GM23338 (cell line): ENCODE measurements around the gene OR51S1. TPM values are rescaled to one million over a fixed set of nuclear protein-coding genes. Genes with fewer than 3 reads are reported as not detected.

Experiments
- ATAC-seq: fragments of 200-7000 bp; cut with Tn5 transposase; 3 replicates; pipeline ENCODE4 v1.9.1; 2020
- DNase-seq: peaks from one replicate; pipeline ENCODE4 v3.0.0-alpha.2; 2015; ENCODE audit warnings: low spot score
- H2AFZ ChIP-seq: fragments of 200-600 bp; sonication (generic); 2 replicates; pipeline ENCODE4 v1.8.0; 2016; ENCODE audit warnings: antibody characterized with exemption, mild to moderate bottlenecking, moderate library complexity
- H3F3A ChIP-seq: fragments of 200-600 bp; sonication (generic); replicated peaks from 2 replicates; pipeline ENCODE4 v1.8.0; 2017; ENCODE audit warnings: antibody characterized with exemption, mixed run types, low read depth
- H3K27ac ChIP-seq: fragments of 200-600 bp; sonication (generic); 2 replicates; pipeline ENCODE4 v1.6.1; 2016; ENCODE audit warnings: low read depth
- H3K27me3 ChIP-seq: fragments of 200-600 bp; sonication (generic); 2 replicates; pipeline ENCODE4 v1.8.0; 2016; ENCODE audit warnings: mild to moderate bottlenecking, mixed run types, moderate library complexity; ENCODE audit not compliant: insufficient read depth
- H3K36me3 ChIP-seq: fragments of 200-600 bp; sonication (generic); 2 replicates; pipeline ENCODE4 v1.8.0; 2016; ENCODE audit warnings: mild to moderate bottlenecking; ENCODE audit not compliant: insufficient read depth
- H3K4me1 ChIP-seq: fragments of 200-600 bp; sonication (generic); 2 replicates; pipeline ENCODE4 v1.8.0; 2016; ENCODE audit warnings: mild to moderate bottlenecking, moderate library complexity; ENCODE audit not compliant: insufficient read depth
- H3K4me2 ChIP-seq: fragments of 200-600 bp; sonication (generic); 2 replicates; pipeline ENCODE4 v1.7.1; 2017; ENCODE audit warnings: mixed run types
- H3K4me3 ChIP-seq: fragments of 200-600 bp; sonication (generic); 2 replicates; pipeline ENCODE4 v1.6.1; 2016; ENCODE audit warnings: mixed run types
- H3K79me2 ChIP-seq: fragments of 200-600 bp; sonication (generic); replicated peaks from 2 replicates; pipeline ENCODE4 v1.8.0; 2017; ENCODE audit warnings: mild to moderate bottlenecking; ENCODE audit not compliant: insufficient read depth
- H3K9me2 ChIP-seq: fragments of 200-600 bp; sonication (generic); 2 replicates; pipeline ENCODE4 v1.8.0; 2017; ENCODE audit not compliant: insufficient read depth
- H4K20me1 ChIP-seq: fragments of 200-600 bp; sonication (generic); replicated peaks from 2 replicates; pipeline ENCODE4 v1.8.0; 2017; ENCODE audit warnings: mild to moderate bottlenecking; ENCODE audit not compliant: insufficient read depth
- H3K27ac Mint-ChIP-seq: 2 replicates; pipeline ENCODE4 v1.8.0; 2020; ENCODE audit warnings: inconsistent platforms, mild to moderate bottlenecking, moderate library complexity, mixed read lengths
- H3K27me3 Mint-ChIP-seq: 3 replicates; pipeline ENCODE4 v1.8.0; 2022; ENCODE audit warnings: low read depth, mild to moderate bottlenecking, moderate library complexity, mixed read lengths, inconsistent platforms; ENCODE audit not compliant: insufficient read depth, poor library complexity
- H3K36me3 Mint-ChIP-seq: 3 replicates; pipeline ENCODE4 v1.8.0; 2021; ENCODE audit warnings: low read depth, mild to moderate bottlenecking, inconsistent platforms, moderate library complexity, mixed read lengths
- H3K4me1 Mint-ChIP-seq: 3 replicates; pipeline ENCODE4 v1.8.0; 2020; ENCODE audit warnings: mild to moderate bottlenecking, inconsistent platforms, mixed read lengths
- H3K4me3 Mint-ChIP-seq: 3 replicates; pipeline ENCODE4 v1.8.0; 2021; ENCODE audit warnings: moderate library complexity, mild to moderate bottlenecking, inconsistent platforms, mixed read lengths
- H3K9me3 Mint-ChIP-seq: 3 replicates; pipeline ENCODE4 v1.8.0; 2020; ENCODE audit warnings: moderate library complexity, mild to moderate bottlenecking, inconsistent platforms, mixed read lengths
- CTCF ChIP-seq, 2 experiments: fragments of 200-600 bp in 1 of 2; sonication (generic) in 1 of 2; conservative IDR thresholded peaks; 2 replicates each; pipeline versions ENCODE4 v1.5.1 to v1.6.1; 2016 to 2017; ENCODE audit warnings: antibody characterized with exemption in 2 of 2, low read depth in 2 of 2, mild to moderate bottlenecking in 2 of 2, moderate library complexity in 1 of 2
- EZH2 ChIP-seq: fragments of 200-600 bp; sonication (generic); IDR thresholded peaks from one replicate; pipeline ENCODE4 v1.8.0; 2017; ENCODE audit warnings: antibody characterized with exemption, mild to moderate bottlenecking, low read depth; ENCODE audit not compliant: unreplicated experiment
- EZH2phosphoT487 ChIP-seq: fragments of 200-600 bp; sonication (generic); IDR thresholded peaks from one replicate; pipeline ENCODE4 v1.8.1; 2018; ENCODE audit warnings: antibody characterized with exemption; ENCODE audit not compliant: unreplicated experiment
- JUNB ChIP-seq: IDR thresholded peaks from one replicate; pipeline ENCODE4 v1.6.1; 2016; ENCODE audit warnings: antibody characterized with exemption; ENCODE audit not compliant: unreplicated experiment
- NANOG ChIP-seq: IDR thresholded peaks from 2 replicates; pipeline ENCODE4 v1.6.1; 2016; ENCODE audit warnings: antibody characterized with exemption, borderline replicate concordance
- POLR2AphosphoS5 ChIP-seq: IDR thresholded peaks from 2 replicates; pipeline ENCODE4 v1.6.1; 2016; ENCODE audit warnings: antibody characterized with exemption, low read depth
- ZNF331 ChIP-seq: fragments of 250-450 bp; sonication (Bioruptor Pico); IDR thresholded peaks from 2 replicates; pipeline ENCODE4 v1.5.0; 2020; ENCODE audit warnings: low read depth, mild to moderate bottlenecking, moderate library complexity
- ZNF462 ChIP-seq: fragments of 250-450 bp; sonication (Bioruptor Pico); IDR thresholded peaks from 2 replicates; pipeline ENCODE4 v1.5.0; 2020; ENCODE audit warnings: mild to moderate bottlenecking, moderate library complexity
- polyA plus RNA-seq: library from polyadenylated mRNA; unstranded; fragments of >200 nt; fragmentation: Nextera tagmentation; extraction: Ambion mirVana; gene quantifications from 2 replicates; pipeline ENCODE4 v1.2.1, GENCODE V29; 2016
- total RNA-seq: library from RNA; depleted of rRNA; stranded (reverse); fragments of >200 nt; shearing (Covaris generic); gene quantifications from 2 replicates; pipeline ENCODE4 v1.2.3, GENCODE V29; 2014
- TF ChIP-seq, protein P1 (sequence below): IDR thresholded peaks from 2 replicates; pipeline ENCODE4 v1.6.1; 2016; ENCODE audit warnings: antibody characterized with exemption

OR51S1 gene
- total and polyA plus RNA-seq, 2 experiments from 2014 or later = not detected

- no peak for TF ChIP-seq CTCF (conservative IDR thresholded peaks at IDR 0.05; ENCODE audit: low read depth in 2 of 2)
These were observed 41.3 kb upstream of the OR51S1 start (continued) for GRCh38 chr11:4890279-4890678.

GRCh38 chr11:4887591-4887990, 38.6 kb upstream of the OR51S1 start:
- peaks cover 7% of the 10 kb centered on the region for H3K9me2 ChIP-seq

DNA sequence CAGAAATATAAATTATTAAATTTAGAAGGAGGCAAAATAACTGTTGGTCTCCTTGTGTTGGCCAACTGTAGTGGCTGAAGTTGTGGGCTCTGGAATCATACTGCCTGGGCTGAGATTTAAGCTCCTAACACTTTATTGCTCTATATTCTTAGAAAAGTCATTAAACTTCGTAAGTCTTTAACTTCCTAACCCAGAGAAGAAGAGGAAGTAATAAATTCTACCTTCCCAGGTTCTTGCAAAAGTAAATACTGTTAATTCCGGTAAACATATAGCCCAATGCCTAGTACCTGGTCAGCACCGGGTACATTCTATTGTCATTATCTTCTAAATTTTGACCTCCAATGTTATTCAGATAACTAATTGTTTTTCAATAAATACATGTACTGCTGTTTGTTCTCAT, 37.2 kb upstream of the OR51S1 start:
- no peaks in the 10 kb centered on the region for H3K9me3 Mint-ChIP-seq
- H3K36me3 ChIP-seq = no peaks in the 10 kb centered on the region
- no peaks in the 10 kb centered on the region for H3K4me1 ChIP-seq
- H3K4me3 Mint-ChIP-seq = no peak overlapping the region
- no peaks in the 10 kb centered on the region for H3K79me2 ChIP-seq
- no peaks in the 10 kb centered on the region for H3K27me3 ChIP-seq
- H3F3A ChIP-seq = no peaks in the 10 kb centered on the region
- H3K27me3 Mint-ChIP-seq = no peaks in the 10 kb centered on the region
- H3K4me2 ChIP-seq = no peak overlapping the region
- ATAC-seq (no peak), DNase-seq (no peak)
- peaks cover 7% of the 10 kb centered on the region for H3K9me2 ChIP-seq
- no peaks in the 10 kb centered on the region for H3K36me3 Mint-ChIP-seq
- no peak overlapping the region for H3K27ac ChIP-seq
- H4K20me1 ChIP-seq = no peaks in the 10 kb centered on the region
- no peak overlapping the region for H3K27ac Mint-ChIP-seq
- no peak overlapping the region for H2AFZ ChIP-seq
- no peak overlapping the region for H3K4me3 ChIP-seq
- no peaks in the 10 kb centered on the region for H3K4me1 Mint-ChIP-seq
- TF ChIP-seq POLR2AphosphoS5 (no peak), ZNF462 (CRISPR knock-in tag) (no peak), CTCF (conservative IDR thresholded peaks at IDR 0.05; ENCODE audit: low read depth in 2 of 2) (no peak), EZH2 (no peak), EZH2phosphoT487 (no peak), JUNB (no peak)
- TF ChIP-seq, protein P1, sequence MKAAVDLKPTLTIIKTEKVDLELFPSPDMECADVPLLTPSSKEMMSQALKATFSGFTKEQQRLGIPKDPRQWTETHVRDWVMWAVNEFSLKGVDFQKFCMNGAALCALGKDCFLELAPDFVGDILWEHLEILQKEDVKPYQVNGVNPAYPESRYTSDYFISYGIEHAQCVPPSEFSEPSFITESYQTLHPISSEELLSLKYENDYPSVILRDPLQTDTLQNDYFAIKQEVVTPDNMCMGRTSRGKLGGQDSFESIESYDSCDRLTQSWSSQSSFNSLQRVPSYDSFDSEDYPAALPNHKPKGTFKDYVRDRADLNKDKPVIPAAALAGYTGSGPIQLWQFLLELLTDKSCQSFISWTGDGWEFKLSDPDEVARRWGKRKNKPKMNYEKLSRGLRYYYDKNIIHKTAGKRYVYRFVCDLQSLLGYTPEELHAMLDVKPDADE = no peak

More at GRCh38 chr11:4887591-4887990, 38.6 kb upstream of the OR51S1 start:
- Histone ChIP-seq H3K27ac (no peak overlapping the region), H2AFZ (no peak overlapping the region), H3K79me2 (no peaks in the 10 kb centered on the region), H3K4me2 (no peak overlapping the region), H3K27me3 (no peaks in the 10 kb centered on the region), H3K36me3 (no peaks in the 10 kb centered on the region), H3F3A (no peaks in the 10 kb centered on the region), H4K20me1 (no peaks in the 10 kb centered on the region), H3K4me1 (no peaks in the 10 kb centered on the region), H3K4me3 (no peak overlapping the region)
- no peak for ATAC-seq
- no peaks in the 10 kb centered on the region for H3K27me3 Mint-ChIP-seq
- H3K4me1 Mint-ChIP-seq = no peaks in the 10 kb centered on the region
- TF ChIP-seq ZNF331 (CRISPR knock-in tag) (no peak), NANOG (no peak), EZH2phosphoT487 (no peak), POLR2AphosphoS5 (no peak), EZH2 (no peak)
- no peak overlapping the region for H3K4me3 Mint-ChIP-seq
- no peak overlapping the region for H3K27ac Mint-ChIP-seq
- no peaks in the 10 kb centered on the region for H3K36me3 Mint-ChIP-seq
- DNase-seq = no peak
- H3K9me3 Mint-ChIP-seq = no peaks in the 10 kb centered on the region
